ENCODE data around the gene CDH2. TPM values are rescaled to one million over a fixed set of nuclear protein-coding genes. Genes with fewer than 3 reads are reported as not detected.

Gene CDH2
- total RNA-seq, 4 donors from 2014 or later, result 0.50 to 2.0 (median 1.4) TPM

DNA sequence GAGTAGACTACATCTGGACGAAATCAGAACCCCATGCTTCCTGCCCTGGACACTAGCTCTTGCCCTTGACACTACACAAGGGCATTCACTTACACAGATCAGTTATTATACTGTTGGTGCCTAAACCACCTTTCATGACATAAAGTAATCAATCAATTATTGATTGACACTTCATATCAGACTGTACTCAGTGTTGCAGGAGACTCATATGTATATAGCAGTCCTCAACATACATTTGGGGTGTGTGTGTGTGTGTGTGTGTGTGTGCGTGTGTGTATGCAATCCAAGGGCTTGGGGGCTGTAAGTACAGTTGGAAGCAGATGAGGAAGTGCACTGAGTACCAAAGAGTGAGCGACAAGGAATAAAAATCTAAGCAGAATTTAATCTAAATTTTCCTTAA is 5.1 kb downstream of the CDH2 start:
- no peak for ATAC-seq (ENCODE audit: low FRiP score)
- no peak for DNase-seq (ENCODE audit: low spot score)
- TF ChIP-seq, protein P1, sequence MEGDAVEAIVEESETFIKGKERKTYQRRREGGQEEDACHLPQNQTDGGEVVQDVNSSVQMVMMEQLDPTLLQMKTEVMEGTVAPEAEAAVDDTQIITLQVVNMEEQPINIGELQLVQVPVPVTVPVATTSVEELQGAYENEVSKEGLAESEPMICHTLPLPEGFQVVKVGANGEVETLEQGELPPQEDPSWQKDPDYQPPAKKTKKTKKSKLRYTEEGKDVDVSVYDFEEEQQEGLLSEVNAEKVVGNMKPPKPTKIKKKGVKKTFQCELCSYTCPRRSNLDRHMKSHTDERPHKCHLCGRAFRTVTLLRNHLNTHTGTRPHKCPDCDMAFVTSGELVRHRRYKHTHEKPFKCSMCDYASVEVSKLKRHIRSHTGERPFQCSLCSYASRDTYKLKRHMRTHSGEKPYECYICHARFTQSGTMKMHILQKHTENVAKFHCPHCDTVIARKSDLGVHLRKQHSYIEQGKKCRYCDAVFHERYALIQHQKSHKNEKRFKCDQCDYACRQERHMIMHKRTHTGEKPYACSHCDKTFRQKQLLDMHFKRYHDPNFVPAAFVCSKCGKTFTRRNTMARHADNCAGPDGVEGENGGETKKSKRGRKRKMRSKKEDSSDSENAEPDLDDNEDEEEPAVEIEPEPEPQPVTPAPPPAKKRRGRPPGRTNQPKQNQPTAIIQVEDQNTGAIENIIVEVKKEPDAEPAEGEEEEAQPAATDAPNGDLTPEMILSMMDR (IDR thresholded peaks at IDR 0.05), result no peak

DNA sequence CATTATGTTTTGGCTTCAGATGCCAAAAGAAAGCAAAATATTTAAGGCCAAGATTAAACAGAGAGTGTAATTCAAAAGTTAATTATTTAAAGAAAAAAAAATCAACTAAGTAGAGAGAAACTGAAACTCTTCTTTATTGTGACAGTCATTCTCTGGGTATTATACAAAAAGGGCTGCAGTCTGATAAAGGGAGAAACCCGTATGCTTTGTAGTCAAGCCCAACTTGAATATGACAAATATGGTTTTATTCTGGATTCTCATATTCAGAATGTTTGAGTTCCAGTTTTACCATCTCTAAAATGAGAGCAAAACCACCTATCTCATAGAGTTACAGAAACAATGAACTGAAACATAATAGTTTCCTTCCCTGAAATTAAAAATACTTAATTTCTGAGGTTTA is 8.2 kb downstream of the CDH2 start:
- ATAC-seq (ENCODE audit: low FRiP score) (no peak), DNase-seq (ENCODE audit: low spot score) (no peak)
- TF ChIP-seq, protein P1 (IDR thresholded peaks at IDR 0.05), result no peak

DNA sequence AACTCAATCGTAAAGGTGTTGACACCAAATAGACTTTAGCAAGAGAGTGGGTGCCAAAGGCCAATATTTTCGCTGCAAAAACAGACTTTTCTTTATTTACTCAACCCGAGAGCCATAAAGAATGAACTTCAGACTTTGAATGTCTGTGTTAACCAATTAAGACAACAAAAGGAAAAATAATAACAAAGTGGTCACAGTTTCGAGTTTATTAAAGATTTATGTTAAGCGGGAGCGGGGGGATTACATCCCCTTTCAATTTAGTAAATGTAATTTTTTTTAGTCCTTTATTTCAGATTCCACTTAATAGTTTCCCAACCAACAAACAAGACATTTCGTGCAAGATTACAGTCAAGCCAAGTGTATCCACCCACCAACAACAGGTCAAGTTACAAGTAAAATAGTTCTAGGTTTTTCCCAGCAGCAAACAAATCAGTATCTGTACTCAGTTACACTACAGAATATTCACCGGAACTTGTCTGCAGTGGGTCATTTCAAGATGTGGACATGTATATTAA is 9.0 kb downstream of the CDH2 start:
- TF ChIP-seq, protein P1 (IDR thresholded peaks at IDR 0.05), result no peak
- DNase-seq (ENCODE audit: low spot score), result no peak
- no peak for ATAC-seq (ENCODE audit: low FRiP score)

DNA sequence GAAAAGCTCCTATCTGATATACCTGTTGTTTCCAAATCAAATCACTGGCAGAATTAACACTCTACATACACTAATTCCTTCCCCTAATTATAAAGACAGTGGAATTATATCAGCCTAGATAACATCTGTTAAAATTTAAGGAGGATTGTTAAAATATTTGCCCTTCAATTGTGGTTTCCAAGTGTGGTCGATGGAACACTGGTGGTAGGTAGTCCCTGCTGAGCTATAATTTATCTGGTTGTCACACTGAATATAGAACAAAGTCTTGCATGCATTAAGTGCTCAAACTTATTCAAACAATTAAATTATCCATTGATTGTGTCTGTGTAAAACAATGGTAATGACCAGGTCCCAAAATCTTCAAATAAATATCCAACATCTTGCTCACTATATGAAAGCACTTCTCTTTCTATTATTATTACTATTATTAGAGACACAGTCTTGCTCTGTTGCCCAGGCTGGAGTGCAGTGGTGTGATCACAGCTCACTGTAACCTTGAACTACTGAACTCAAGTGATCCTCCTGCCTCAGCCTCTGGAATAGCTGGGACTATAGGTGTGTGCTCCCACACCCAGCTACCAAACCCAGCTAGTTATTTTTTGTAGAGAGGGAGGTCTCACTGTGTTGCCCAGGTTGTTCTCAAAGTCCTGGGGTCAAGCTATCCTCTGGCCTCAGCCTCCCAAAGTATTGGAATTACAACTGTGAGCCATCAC is 12.0 kb downstream of the CDH2 start:
- DNase-seq (ENCODE audit: low spot score), result no peak
- ATAC-seq (ENCODE audit: low FRiP score), result no peak
- TF ChIP-seq, protein P1 (IDR thresholded peaks at IDR 0.05), result no peak

DNA sequence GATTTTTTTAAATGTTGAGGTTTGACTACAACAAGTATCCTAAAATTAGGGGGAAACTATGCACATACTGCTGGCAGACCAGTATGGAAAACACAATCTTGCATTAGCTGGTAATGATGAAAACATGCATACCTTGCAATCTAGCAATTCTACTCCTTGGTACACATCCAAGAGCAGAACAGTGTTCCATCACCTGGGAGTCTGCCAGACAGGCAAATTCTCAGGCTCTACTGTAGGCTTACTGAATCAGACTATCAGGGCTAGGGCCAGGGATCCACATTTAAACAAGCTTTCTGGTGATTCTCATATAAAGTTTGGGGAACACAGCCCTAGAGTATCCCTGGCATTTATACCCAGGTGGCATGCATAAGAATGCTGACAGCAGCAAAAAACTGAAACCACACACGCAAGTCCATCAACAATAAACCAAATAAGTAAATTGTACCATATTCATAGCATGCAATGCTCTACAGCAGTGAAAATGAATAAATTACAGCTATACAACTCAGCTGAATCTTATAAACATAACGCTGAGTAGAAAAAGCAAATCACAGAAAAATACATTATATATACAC is 13.6 kb downstream of the CDH2 start:
- ATAC-seq (ENCODE audit: low FRiP score) (peak; percentile 59), DNase-seq (ENCODE audit: low spot score) (no peak)
- TF ChIP-seq, protein P1 (IDR thresholded peaks at IDR 0.05), result no peak

DNA sequence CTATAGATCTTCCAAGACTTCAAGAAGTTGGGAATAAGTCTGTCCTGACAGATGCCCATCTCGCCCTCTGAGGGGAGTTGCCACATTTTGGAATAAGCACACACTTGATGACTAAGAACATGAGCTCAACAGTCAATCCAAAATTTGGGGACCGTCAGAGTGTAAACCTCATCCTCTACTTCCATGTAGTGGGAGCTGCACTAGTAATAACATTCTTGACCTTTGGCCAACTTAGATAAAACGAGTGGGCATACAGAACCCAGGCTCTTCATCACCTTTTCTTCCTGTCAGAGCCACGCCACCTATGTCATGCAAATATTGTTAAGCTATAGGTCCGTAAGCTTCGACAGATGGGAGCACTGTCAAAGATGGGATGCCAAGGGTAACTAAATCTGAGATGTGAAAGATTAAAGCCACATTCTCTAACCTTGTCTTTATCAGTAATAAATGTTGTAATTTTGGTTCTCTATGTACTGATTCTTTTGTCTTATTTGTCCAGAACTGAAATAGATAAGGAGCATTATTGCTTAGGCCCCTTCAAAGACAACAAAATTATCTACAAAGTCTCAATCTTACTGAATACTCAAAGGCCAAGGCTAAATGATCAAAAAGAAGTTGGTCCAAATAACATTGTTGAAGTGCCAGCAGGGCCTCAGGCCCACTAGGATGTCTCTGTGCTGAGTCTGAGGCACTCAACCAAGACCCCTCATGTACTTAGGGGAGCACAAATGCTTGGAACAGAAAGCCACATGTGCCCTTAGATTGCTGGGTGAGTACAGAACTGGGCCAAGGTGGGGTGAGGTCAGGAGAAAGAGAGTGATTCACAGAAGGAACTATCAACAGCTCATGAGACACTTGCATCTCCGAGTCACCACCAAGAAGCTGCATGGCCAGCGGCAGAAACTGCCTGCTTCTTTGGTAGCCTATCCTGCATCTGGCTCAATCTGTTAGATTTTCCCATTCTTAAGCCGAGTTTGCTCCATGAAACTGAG is 15.0 kb downstream of the CDH2 start:
- DNase-seq (ENCODE audit: low spot score) (no peak), ATAC-seq (ENCODE audit: low FRiP score) (no peak)
- TF ChIP-seq, protein P1 (IDR thresholded peaks at IDR 0.05), result no peak
